Activated gamma-delta T cell (primary cell): Measurements from ENCODE around the gene MYO5B.

Experiments used
- DNase-seq: peaks from one replicate; lab custom pipeline; 2025; lab: John Stamatoyannopoulos, UW

Gene MYO5B

DNA sequence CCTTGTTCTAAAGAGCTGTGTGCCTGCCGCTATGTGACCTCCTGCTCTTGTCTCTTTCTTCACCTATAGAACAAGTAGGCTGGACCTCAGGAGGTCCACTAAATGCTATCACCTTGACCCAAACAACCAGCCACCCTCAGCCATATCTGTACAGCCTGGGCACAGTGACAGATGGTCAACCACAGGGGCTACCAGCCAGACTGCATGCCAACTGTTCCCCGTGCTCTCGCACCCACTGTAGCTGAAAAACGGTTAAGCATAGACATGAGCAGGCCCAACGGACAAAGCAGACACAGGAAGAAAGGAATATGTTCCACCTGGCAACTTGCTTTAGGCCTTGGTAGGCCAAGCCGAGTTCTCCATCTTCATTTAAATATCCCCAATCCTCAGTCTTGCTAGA lies 338.5 kb downstream of the MYO5B start:
- no peak for DNase-seq

DNA sequence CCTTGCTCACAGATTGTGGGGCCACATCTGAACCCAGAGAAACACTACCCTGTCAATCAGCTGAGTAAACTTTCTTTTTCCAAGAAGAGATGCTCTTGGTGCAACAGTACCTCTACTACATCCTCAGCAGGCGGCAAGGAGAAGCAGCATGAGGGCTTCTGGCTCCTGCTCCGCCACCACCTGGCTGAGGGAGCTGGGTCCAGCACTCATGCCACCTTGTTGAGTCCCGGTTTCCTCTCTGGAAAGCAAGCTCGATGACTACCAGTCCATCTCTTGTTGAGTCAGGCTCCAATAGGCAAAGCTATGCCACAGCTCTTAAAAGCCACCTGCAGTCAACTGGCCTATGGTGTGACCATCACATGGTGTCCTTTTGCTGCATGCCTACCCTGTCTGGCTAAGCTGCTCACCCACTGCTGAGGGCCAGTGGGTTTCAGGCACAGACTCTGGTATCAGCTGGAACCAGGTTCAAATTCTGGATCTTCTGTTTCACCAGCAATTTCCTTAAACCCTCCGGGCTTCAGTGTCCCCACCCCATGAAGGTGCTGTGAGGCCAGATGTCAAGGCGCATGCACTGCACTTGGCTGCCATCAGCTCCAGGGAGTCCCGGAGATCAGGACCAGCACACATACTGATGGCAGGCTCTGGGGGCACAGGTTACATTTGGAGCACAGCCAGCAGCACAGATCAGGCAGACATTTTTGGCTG lies 339.1 kb downstream of the MYO5B start:
- DNase-seq = no peak

DNA sequence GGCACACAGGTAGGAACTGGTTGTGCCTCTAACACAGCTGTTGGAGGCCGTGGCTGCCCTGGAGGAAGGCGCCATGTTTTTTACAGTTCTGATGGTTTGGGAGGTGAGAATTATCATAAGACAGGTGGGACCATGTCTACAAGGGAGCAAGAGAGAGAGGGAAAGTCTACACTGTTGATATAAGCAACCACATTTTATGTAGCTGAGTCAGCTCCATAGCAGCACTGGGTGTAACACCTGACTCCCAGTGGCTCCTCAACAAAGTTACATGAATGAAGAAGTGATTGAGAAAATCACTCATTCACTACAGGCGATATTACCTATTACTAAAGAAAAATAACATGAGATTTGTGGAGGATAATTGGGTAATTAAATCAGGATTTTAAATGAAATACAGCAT lies 340.3 kb downstream of the MYO5B start:
- no peak for DNase-seq

DNA sequence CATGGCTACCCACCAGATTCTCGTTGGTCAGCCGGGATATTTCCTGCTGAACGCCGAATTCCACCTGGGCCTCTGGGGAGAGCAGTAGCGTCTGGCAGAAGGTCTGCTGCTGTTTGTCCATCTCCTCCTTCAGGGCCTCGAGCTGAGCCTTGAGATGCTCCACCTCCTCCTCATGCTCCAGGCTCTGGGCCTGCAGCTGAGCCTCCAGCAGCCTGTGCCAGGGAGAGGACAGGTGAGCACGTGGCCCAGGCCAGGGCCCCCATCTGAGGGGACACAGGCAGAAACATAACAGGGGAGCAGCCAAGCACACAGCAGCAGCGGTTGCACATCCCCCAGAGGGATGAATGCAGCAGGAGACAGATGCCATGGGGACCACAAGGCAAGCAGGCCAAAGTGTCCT lies 341.5 kb downstream of the MYO5B start:
- DNase-seq = no peak

DNA sequence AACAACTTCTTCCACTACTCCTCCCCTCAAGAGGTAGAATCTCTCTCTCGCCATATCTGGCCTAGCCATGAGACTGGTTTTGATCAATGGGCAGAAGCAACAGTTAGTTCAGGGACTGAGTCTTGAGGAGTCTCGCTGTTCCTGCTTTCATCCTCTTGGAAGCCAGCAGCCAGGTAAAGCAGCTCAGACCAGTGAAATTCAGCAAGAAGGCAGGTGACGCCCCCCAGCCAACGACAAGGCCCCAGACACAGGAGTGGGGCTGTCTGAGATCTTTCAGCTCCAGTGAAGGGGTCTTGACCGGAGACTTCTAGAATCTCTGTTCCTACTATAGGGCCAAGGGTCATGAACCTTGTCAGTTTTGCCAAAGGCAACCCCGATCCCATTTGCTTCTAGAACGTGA lies 341.9 kb downstream of the MYO5B start:
- DNase-seq = no peak

DNA sequence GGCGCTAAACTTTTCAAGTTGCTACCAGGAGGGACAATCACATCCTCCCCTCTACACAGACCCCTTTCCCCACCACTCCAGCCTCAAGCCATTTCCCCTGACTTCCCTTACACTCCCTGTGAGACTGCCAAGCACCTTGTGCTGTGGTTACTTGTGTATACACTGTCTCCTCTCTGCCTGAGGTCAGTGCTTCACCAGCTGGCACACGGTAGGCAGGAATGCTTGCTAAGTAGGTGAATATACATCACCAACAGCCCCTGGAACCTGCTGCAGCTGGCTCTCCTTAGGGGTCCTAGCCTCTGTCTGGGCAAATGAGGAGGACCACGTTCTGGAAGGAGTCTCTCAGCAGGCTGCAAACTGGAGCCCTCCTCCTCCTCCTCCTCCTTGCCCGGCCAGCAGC lies 343.3 kb downstream of the MYO5B start:
- no peak for DNase-seq

DNA sequence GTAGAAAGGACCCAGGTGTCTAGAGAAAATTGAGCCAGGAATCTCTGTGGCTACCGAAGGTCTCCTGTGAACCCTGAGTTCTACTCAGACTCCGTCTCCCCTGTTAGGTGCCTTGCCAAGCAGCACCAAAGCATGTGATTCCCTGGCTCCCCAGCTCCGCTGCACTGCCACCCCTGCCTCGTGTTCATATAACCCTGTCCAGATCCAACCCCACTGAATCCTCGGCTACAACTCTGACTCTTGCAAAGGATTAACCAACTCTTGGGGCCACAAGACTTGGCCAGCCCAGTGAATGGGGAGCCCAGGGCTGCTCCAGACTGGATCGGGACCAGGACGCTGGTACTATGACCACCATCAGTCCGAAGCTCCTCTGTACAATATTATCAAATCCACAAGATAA lies 344.3 kb downstream of the MYO5B start:
- no peak for DNase-seq

DNA sequence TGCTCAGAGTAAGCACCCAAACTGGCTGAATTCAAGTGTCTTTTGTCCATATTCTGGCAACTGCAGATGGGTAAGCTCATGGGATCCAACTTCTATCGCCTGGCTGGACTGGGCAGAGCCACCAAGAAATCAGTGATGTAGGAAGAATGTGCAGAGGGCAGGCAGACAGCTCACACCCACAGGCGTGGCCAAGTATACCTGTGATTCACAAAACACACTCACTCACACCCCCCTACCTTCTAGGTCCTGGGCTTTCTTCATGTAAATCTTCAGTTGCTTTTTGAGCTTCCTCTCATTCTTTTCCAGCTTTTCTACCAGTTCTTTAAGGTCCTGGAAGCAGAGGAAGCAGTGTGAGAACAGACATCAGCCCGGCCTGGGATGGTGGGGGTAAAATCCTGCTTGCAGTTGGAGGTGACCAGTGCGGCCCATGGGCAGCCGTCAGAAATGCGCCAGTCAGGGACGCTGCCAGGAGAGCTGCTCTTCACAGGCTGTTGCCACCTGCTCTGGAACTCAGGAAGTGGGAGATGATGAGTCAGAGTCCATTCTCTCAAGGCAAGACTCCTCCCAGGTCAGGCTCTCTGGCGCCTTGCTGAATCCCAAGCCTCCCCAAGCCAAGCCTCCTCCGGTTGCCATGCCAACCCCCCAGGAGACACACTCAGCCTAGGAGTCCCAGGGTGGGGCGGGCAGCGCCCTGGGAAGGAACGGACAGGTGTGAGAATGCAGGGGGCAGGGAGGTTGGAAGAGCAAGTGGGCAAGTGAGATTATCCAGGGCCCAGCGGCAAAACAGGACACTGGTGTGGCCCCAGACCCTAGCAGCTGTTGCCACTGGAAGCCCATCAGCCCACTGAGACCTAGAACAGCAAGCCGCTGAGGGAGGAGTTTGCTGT lies 345.4 kb downstream of the MYO5B start:
- no peak for DNase-seq

DNA sequence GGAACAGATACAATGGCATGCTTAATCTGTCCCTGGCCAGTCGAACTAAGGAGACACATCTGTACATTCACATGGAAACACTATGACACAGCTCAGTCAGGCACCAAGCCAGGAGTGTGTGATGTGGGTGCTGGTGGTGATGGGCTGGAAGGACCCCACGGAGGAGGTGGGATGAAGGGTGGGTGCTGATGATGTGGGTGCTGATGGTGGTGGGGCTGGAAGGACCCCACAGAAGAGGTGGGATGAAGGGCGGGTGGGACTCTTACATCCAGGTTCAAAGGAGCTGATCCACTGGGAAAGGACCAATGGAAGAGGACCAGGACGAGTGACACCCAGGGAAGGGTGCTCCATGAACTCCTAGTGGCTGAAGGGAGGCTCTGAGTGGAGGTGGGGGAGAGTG lies 346.8 kb downstream of the MYO5B start:
- no peak for DNase-seq

DNA sequence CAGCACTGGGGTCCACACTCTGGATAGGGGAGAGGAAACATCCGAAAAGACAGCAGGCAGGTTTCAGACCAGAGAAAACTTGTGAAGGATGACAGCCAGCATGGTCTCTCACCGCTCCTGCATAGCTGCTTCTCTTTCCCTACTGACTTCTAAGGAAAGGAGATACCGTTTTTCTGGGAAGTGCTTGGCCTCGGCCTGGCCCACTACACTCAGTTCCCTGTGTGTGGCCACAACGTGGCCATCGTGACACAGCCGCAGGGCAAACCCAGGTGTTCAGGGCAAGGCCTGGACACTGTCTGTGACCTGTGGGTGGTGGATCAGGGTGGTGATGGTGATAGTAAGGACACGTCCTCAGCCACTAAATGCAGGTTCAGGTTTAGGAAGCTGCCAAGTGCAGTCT lies 347.4 kb downstream of the MYO5B start:
- DNase-seq = no peak

DNA sequence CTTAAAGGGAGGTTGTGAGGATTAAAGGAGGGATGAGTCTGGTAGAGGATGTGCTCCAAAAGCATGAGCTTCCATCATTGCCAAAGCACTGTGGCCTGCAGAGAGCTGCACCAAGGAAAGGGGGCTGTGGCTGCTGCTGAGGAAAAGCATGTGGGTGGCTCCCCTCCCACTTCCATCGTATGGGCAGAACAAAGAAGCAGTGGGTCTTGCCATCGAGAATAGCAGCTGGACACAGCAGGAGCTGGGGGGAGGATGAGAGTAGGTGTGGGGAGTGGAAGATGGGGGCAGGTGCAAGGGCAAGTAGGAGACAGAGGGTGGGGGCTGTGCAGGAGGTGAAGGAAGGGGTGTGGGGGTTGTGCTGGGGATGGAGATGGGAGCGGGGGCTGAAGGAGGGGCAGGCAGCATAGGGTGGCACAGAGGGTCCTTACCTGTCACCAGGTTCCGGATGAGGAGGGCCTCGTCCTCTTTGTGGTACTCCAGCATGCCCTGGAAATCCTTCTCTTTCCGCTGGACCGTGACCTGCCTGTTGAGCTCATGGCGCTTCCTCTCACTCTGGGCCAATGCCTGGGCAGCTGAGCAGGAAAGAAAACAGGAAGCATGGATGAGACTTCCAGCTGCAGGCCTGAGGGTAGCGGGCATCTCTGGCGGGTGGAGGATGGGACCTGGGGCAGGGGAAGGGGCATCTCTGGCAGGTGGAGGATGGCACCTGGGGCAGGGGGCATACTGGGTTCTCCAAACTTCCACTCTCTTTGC lies 348.1 kb downstream of the MYO5B start:
- DNase-seq = no peak

DNA sequence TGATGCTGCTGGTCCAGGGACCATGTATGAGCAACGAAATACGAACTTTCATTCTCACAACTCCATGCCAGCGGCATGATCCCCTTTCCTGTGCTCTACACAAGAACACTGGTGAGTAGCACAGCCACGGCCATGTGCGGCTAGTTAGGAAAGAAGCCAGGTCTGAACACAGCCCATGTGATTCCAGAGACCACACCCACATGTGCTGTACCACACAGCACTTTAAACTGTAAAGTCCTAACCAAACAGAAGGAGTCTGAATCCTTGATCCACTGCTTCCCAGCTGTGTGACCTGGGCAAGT lies 348.6 kb downstream of the MYO5B start:
- DNase-seq = no peak

DNA sequence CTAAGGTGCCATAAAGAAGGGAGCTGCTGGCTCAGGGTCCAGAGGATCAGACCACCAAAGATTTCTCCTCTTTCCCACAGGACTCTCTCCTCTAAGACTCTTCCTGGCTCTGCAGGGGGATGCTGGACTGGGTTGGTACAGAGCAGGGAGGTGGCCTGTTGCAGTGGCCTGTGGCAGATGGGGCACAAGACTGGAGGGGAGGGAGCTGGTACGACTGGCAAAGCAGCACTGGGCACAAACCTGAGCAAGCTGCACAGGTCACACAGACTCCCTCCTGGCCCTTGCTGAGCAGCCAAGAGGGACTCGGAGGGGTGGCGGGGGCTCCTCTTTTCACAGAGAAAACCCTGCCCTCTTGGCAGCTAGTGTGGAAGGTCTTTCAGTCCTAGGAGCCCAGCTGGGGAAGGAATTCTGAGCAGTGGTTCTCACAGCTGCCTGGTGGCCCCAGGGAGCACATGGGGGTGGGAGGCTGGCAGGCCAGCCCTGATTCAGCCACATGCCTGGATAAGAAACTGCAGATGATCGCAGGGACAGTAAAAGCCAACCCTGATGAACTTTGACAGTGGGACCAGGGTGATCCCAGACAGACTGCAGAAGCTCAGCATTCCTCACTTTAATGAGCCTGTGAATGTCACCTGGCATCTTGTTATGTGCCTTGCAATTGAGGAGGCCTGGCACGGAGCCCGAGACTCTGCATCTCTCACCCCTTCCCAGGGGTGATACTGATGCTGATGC lies 349.2 kb downstream of the MYO5B start:
- no peak for DNase-seq

DNA sequence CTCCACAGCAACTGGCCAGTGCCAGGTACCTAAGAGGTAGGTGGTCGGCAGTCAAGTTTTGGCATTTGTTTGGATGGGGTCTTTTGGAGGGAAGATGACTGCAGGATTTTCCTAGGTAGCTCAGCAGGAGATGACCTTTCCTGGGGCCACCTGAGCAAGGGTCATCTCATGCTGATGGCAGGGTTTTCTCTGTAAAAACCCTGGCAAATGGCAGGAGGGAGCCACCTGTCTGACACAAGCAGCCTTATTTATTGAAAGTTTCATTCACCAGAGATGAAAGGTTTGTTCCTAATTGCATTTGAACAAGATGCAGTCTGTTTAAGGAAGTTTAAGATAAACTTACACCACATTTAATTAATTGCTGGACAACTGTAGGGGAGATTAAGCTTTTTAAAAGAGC lies 350.0 kb downstream of the MYO5B start:
- DNase-seq = no peak

DNA sequence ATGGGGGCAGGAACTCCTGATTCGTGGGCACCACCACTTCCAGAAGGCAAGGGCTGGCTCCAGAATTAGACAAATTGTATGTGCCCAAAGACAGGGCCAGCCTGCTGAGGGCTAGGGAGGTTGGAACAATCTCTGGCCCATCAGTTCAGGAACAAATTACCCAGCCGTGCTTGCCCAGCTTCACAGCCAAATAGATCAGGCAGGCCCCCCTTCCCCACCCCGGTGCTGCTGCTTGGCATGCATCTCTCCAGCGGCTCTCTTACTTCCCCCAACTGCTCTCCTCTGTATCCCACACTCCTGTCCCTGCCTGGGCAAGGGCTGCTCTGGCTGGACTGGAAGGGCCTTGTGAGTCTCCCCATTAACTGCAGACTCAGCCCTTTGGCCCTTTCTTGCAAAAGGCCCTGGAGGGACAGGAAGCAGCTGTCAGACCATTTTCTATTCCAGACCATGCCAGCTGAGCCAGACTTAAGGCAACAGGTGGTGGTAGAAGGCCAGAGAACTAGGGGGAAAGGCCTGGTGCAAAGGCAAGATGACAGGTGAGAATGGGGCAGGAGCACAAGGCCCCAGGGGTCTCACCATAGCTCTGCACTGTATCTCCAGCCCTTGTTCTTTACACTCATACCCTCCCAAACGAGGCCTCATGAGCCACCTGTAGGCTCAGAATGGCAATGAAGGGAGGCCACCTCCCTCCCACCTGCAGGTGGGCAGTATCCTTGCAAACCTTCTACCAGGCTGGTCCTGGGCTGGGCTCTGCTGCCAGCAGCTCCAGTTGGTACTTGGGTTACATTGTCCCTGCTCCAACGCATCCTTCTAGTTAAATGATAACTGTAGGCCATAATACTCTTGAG lies 350.9 kb downstream of the MYO5B start:
- DNase-seq = no peak

DNA sequence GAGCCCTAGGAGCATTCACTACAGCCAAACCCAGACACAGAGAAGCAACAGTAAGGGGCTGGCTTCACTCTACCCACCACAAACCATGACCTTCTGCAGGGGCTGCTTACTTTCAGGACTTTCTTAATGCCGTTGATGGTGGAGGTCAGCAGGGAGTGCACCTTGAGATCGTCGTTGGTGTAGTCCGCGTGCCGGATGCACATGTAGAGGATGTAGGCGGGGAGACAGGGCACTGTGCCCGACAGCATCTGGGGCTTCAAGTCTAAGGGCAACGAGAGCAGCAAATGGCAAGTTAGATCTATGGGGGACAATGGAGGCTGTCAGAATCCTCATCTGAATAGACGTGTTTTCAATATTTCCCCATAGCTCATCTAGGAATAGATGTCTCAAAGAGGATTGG lies 351.8 kb downstream of the MYO5B start:
- no peak for DNase-seq

DNA sequence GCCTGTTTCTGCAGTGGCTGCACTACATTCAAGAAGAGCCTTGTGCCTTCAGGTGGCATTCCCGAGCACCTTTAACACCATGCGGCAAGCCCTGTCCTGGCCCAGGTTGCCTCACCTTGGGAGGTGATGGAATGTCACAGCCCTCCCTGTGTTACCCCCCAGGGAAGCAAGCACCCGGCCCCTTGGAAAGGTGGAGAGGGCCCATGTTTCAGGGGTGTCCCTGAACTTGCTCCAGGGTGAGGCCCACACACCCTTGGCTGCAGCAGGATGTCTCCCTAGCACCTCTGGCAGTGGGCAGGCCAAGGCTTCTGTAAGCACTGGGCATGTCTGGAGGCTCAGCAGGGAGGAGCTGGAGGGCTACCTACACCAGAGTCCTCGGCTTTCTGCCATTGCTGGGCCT lies 352.3 kb downstream of the MYO5B start:
- DNase-seq = no peak

DNA sequence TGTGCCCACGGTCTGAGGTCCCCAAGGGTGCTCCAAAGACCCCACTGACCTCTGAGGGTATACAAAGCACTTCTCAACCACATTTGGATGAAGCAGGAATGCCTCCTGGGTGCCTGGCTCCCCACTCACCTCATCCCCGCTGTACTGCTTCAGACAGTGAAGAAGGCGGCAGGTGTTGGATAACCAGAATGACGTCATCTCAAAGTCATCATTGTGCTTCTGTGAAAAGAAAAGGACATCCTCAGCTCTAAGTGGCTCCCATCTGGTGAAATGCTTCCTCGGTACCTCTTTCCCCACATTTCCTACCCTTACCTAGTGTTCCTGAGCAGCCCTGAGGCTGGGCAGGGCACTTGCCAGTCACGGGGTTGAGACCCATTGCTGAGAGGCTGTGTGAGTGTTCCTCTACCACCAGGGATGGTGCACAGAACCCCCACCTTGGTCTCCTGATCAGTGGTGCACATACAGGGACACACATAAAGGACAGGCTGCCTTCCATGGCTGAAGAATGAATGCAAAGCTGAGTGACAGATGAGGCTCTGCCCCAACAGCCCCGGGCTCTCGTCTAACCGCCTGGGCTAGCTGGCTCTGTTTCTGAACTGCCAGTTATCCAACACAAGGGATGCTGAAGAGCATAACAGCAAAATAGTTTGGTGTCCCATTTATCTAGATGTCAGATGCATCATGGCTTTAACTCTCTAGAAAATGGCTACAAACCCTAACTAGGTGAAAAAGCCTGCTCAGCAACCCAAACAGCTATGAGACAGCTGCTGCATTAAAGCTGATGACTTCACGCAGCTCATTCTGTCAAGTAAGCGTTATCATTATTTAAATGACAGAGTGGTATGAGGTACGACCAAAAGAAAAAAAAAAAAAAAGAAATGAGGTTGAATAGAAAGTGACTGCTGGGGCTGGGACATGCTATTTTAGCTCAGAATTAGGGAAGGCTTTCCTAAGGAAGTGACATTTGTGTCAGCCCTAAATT lies 353.4 kb downstream of the MYO5B start:
- DNase-seq = no peak

DNA sequence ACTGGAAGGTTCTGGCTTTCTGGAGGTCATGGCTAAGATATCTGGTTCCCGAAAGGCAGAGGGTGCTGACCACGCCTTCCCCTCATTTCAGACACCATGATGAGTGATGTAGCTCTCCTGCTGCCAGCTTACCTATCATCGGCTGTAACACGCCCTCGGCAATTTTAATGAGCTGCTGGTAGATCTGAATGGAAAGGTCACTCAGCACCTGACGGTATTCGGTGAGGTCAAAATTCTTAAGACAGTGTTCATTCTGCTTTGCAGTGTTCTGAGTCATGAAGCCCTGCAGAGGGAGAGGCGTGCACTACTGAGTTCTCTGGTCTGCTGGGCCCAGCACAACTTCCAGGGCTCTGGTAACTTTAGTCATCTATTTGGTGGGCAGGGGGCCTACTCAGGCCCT lies 355.9 kb downstream of the MYO5B start:
- no peak for DNase-seq

DNA sequence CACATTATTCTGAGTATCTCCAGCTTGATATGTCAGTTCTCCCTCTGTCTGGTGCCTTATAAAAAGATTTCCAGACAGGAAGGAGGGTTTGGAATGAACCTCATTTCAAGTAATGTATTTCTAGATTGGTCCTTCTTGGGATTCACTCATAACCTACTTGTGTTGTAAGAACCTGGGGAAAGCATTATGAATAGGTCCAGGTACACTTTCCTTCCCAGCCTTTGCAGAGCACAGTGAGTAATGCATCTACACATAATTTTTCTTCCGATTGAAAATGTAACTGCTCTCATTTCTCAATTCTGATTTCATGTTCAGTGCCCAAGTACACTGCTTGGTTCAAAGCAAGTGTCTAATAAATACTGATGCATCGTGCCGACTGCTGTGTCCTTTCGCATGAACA lies 356.6 kb downstream of the MYO5B start:
- DNase-seq = no peak
